NT2/D1 (cell line): ENCODE measurements around the gene CYP19A1.

ENCODE experiments used
- DNase-seq: peaks from one replicate; pipeline ENCODE4 v3.0.0-alpha.2; 2011; ENCODE audit warnings: low read depth, low spot score
- H3K27me3 ChIP-seq: 2 replicates; pipeline ENCODE4 v1.6.0; 2011; ENCODE audit warnings: mild to moderate bottlenecking; ENCODE audit not compliant: insufficient read length, insufficient read depth
- H3K36me3 ChIP-seq: 2 replicates; pipeline ENCODE4 v1.6.1; 2011; ENCODE audit warnings: mild to moderate bottlenecking, low read length, mixed read lengths; ENCODE audit not compliant: insufficient read depth, insufficient read length
- H3K4me1 ChIP-seq: 2 replicates; pipeline ENCODE4 v1.5.1; 2011; ENCODE audit not compliant: insufficient read depth, insufficient read length
- H3K4me3 ChIP-seq: 2 replicates; pipeline ENCODE4 v1.5.1; 2011; ENCODE audit warnings: low read depth; ENCODE audit not compliant: insufficient read length
- H3K9ac ChIP-seq: 2 replicates; pipeline ENCODE4 v1.6.0; 2011; ENCODE audit warnings: low read depth; ENCODE audit not compliant: insufficient read length
- H3K9me3 ChIP-seq: 2 replicates; pipeline ENCODE4 v1.5.1; 2011; ENCODE audit warnings: mild to moderate bottlenecking, low read length; ENCODE audit not compliant: insufficient read depth
- SUZ12 ChIP-seq: IDR thresholded peaks from 2 replicates; pipeline ENCODE4 v1.6.1; 2011; ENCODE audit not compliant: insufficient read length, insufficient read depth; ENCODE audit errors: extremely low read depth
- YY1 ChIP-seq: IDR thresholded peaks from 2 replicates; pipeline ENCODE4 v1.6.1; 2011; ENCODE audit not compliant: insufficient read length, insufficient read depth
- ZNF274 ChIP-seq: IDR thresholded peaks from 2 replicates; pipeline ENCODE4 v1.6.1; 2011; ENCODE audit warnings: mild to moderate bottlenecking, low read depth, low read length

Gene CYP19A1

GRCh38 chr15:51310064-51310463 is 28.3 kb downstream of the CYP19A1 start:
- Histone ChIP-seq H3K36me3 (no peaks in the 10 kb centered on the region), H3K4me3 (no peak overlapping the region), H3K9me3 (no peaks in the 10 kb centered on the region), H3K27me3 (no peaks in the 10 kb centered on the region), H3K9ac (no peak overlapping the region), H3K4me1 (no peaks in the 10 kb centered on the region)
- no peak for TF ChIP-seq ZNF274
- TF ChIP-seq SUZ12 = no peak
- TF ChIP-seq YY1 = no peak
- no peak for DNase-seq

GRCh38 chr15:51307811-51308210 is 30.6 kb downstream of the CYP19A1 start:
- H3K4me1 ChIP-seq = no peaks in the 10 kb centered on the region
- H3K9ac ChIP-seq = no peak overlapping the region
- H3K36me3 ChIP-seq = no peaks in the 10 kb centered on the region
- TF ChIP-seq SUZ12 (no peak), ZNF274 (no peak), YY1 (no peak)
- no peaks in the 10 kb centered on the region for H3K27me3 ChIP-seq
- DNase-seq = no peak
- no peak overlapping the region for H3K4me3 ChIP-seq
- no peaks in the 10 kb centered on the region for H3K9me3 ChIP-seq

- H3K4me3 ChIP-seq = no peak overlapping the region
- H3K4me1 ChIP-seq = no peaks in the 10 kb centered on the region
- no peaks in the 10 kb centered on the region for H3K36me3 ChIP-seq
- TF ChIP-seq YY1 (no peak), ZNF274 (no peak), SUZ12 (no peak)
- no peaks in the 10 kb centered on the region for H3K9me3 ChIP-seq
- no peak overlapping the region for H3K9ac ChIP-seq
- H3K27me3 ChIP-seq = no peaks in the 10 kb centered on the region
- DNase-seq = no peak
Observed at GRCh38 chr15:51307325-51307724, 31.1 kb downstream of the CYP19A1 start.

- TF ChIP-seq SUZ12 (no peak), ZNF274 (no peak), YY1 (no peak)
- H3K36me3 ChIP-seq = no peaks in the 10 kb centered on the region
Observed at GRCh38 chr15:51303462-51303980, 34.9 kb downstream of the CYP19A1 start.

GRCh38 chr15:51302480-51302879 is 35.9 kb downstream of the CYP19A1 start:
- no peak overlapping the region for H3K9ac ChIP-seq
- no peaks in the 10 kb centered on the region for H3K9me3 ChIP-seq
- TF ChIP-seq SUZ12 = no peak
- no peak for TF ChIP-seq ZNF274
- TF ChIP-seq YY1 = no peak
- no peaks in the 10 kb centered on the region for H3K27me3 ChIP-seq
- H3K36me3 ChIP-seq = no peaks in the 10 kb centered on the region
- no peak overlapping the region for H3K4me3 ChIP-seq
- no peak for DNase-seq
- no peaks in the 10 kb centered on the region for H3K4me1 ChIP-seq

More at GRCh38 chr15:51303462-51303980, 34.9 kb downstream of the CYP19A1 start:
- Histone ChIP-seq H3K4me1 (no peaks in the 10 kb centered on the region), H3K4me3 (no peak overlapping the region), H3K27me3 (no peaks in the 10 kb centered on the region), H3K9ac (no peak overlapping the region), H3K9me3 (no peaks in the 10 kb centered on the region)
- no peak for DNase-seq

GRCh38 chr15:51299187-51300015 is 39.0 kb downstream of the CYP19A1 start:
- Histone ChIP-seq H3K9ac (no peak overlapping the region), H3K27me3 (no peaks in the 10 kb centered on the region), H3K4me3 (no peak overlapping the region), H3K9me3 (no peaks in the 10 kb centered on the region), H3K36me3 (no peaks in the 10 kb centered on the region), H3K4me1 (no peaks in the 10 kb centered on the region)
- TF ChIP-seq YY1 (no peak), SUZ12 (no peak), ZNF274 (no peak)
- no peak for DNase-seq

GRCh38 chr15:51298620-51299019 is 39.8 kb downstream of the CYP19A1 start:
- DNase-seq = no peak
- H3K4me1 ChIP-seq = no peaks in the 10 kb centered on the region
- TF ChIP-seq ZNF274 (no peak), SUZ12 (no peak), YY1 (no peak)
- no peaks in the 10 kb centered on the region for H3K36me3 ChIP-seq
- no peak overlapping the region for H3K9ac ChIP-seq
- H3K27me3 ChIP-seq = no peaks in the 10 kb centered on the region
- no peak overlapping the region for H3K4me3 ChIP-seq
- no peaks in the 10 kb centered on the region for H3K9me3 ChIP-seq
